ENCODE measurements around the gene SYNE1. TPM values are rescaled to one million over a fixed set of nuclear protein-coding genes. Genes with fewer than 3 reads are reported as not detected.

SYNE1 gene
- total and polyA plus RNA-seq, 10 donors, result 27.8 to 336 (median 247) TPM

- H3K4me1 ChIP-seq, result peaks cover 19 to 75% (median 50%) of the 10 kb centered on the region in 6 donors
- intact Hi-C loops (cut with DNase I; ENCODE audit: low total_unique reads), result no loop called here
- TF ChIP-seq POLR2AphosphoS5 (IDR thresholded peaks at IDR 0.05) (no peak), POLR2A (IDR thresholded peaks at IDR 0.05) (no peak)
- WGBS, 5 donors, result 67 to 81% (median 70%) methylated on average over 7 of the region's 7 CpGs
- H3K27me3 ChIP-seq (replicated peaks in 1 of 7), result no peaks in the 10 kb centered on the region
- H3K36me3 ChIP-seq, result peaks cover 0 to 87% (median 0%) of the 10 kb centered on the region in 6 donors
- H3K4me3 ChIP-seq, result peak overlapping the region in 5 of 8 donors; percentile 67 to 83 (median 76)
- peak overlapping the region in 6 of 8 donors; percentile 17 to 93 (median 90) for H3K27ac ChIP-seq
- DNase-seq, result no peak
- H3K9me3 ChIP-seq, result no peaks in the 10 kb centered on the region
Observed at GRCh38 chr6:152300517-152300916, 336.6 kb downstream of the SYNE1 start.

- H3K27ac ChIP-seq, result peak overlapping the region in 3 of 8 donors; percentile 22 to 39 (median 28)
- no peak for DNase-seq
- intact Hi-C loops (cut with DNase I; ENCODE audit: low total_unique reads), result no loop called here
- no peak overlapping the region for H3K4me3 ChIP-seq
- 34 to 45% (median 41%) methylated on average over 3 of the region's 3 CpGs for WGBS, 5 donors
- no peaks in the 10 kb centered on the region for H3K27me3 ChIP-seq (replicated peaks in 1 of 7)
- peaks cover 19 to 75% (median 50%) of the 10 kb centered on the region in 6 donors for H3K4me1 ChIP-seq
- TF ChIP-seq CTCF (IDR thresholded peaks at IDR 0.05 in 8 of 11, conservative IDR thresholded peaks at IDR 0.05 in 3 of 11), result no peak
- H3K36me3 ChIP-seq, result peaks cover 0 to 86% (median under 1%) of the 10 kb centered on the region in 6 donors
- no peaks in the 10 kb centered on the region for H3K9me3 ChIP-seq
Observed at GRCh38 chr6:152298848-152299735, 338.1 kb downstream of the SYNE1 start.

- H3K27me3 ChIP-seq (replicated peaks in 1 of 7), result no peaks in the 10 kb centered on the region
- H3K27ac ChIP-seq, result peak overlapping the region in 3 of 8 donors; percentile 22 to 39 (median 28)
- 71 to 87% (median 74%) methylated on average over 3 of the region's 3 CpGs for WGBS, 5 donors
- intact Hi-C loops (cut with DNase I; ENCODE audit: low total_unique reads), result no loop called here
- peaks cover 6 to 86% (median 10%) of the 10 kb centered on the region in 6 donors for H3K36me3 ChIP-seq
- no peak for DNase-seq
- no peaks in the 10 kb centered on the region for H3K9me3 ChIP-seq
- H3K4me1 ChIP-seq, result peaks cover 19 to 75% (median 50%) of the 10 kb centered on the region in 6 donors
- no peak overlapping the region for H3K4me3 ChIP-seq
- TF ChIP-seq POLR2AphosphoS5 (IDR thresholded peaks at IDR 0.05) (no peak), POLR2A (IDR thresholded peaks at IDR 0.05) (no peak), CTCF (IDR thresholded peaks at IDR 0.05 in 8 of 11, conservative IDR thresholded peaks at IDR 0.05 in 3 of 11) (no peak)
Observed at GRCh38 chr6:152298055-152298647, 339.0 kb downstream of the SYNE1 start.

- Histone ChIP-seq H3K36me3 (peaks cover 15 to 95% (median 24%) of the 10 kb centered on the region in 6 donors), H3K4me3 (no peak overlapping the region), H3K27ac (peak overlapping the region in 5 of 8 donors; percentile 12 to 44 (median 28)), H3K4me1 (peaks cover 19 to 62% (median 42%) of the 10 kb centered on the region in 6 donors), H3K27me3 (replicated peaks in 1 of 7) (no peaks in the 10 kb centered on the region), H3K9me3 (no peaks in the 10 kb centered on the region)
- TF ChIP-seq POLR2A (IDR thresholded peaks at IDR 0.05), result no peak
- TF ChIP-seq POLR2AphosphoS5 (IDR thresholded peaks at IDR 0.05), result no peak
- TF ChIP-seq CTCF (IDR thresholded peaks at IDR 0.05 in 8 of 11, conservative IDR thresholded peaks at IDR 0.05 in 3 of 11), result no peak
- intact Hi-C loops (cut with DNase I; ENCODE audit: low total_unique reads), result no loop called here
- no peak for DNase-seq
- 71 to 86% (median 80%) methylated on average over 3 of the region's 3 CpGs for WGBS, 5 donors
Observed at GRCh38 chr6:152296648-152297376, 340.4 kb downstream of the SYNE1 start.
